GM23338 (cell line): ENCODE measurements around the gene UBASH3B.

Experiments
- CTCF ChIP-seq, 2 experiments: fragments of 200-600 bp in 1 of 2; sonication (generic) in 1 of 2; conservative IDR thresholded peaks; 2 replicates each; pipeline versions ENCODE4 v1.5.1 to v1.6.1; 2016 to 2017; ENCODE audit warnings: antibody characterized with exemption in 2 of 2, low read depth in 2 of 2, mild to moderate bottlenecking in 2 of 2, moderate library complexity in 1 of 2
- EZH2phosphoT487 ChIP-seq: fragments of 200-600 bp; sonication (generic); IDR thresholded peaks from one replicate; pipeline ENCODE4 v1.8.1; 2018; ENCODE audit warnings: antibody characterized with exemption; ENCODE audit not compliant: unreplicated experiment

GRCh38 chr11:122612123-122612824 is 43.2 kb upstream of the UBASH3B start:
- TF ChIP-seq EZH2phosphoT487 (no peak), CTCF (conservative IDR thresholded peaks at IDR 0.05; ENCODE audit: low read depth in 2 of 2) (no peak)
